HG02870 (cell line): ENCODE measurements around the gene ADGRA1.
"Not testable (repeated sequence)": the region's sequence is repeated elsewhere in the genome, so short reads cannot be mapped to it uniquely, and the experiment has no call there.

ENCODE experiments used
- ATAC-seq: cut with Tn5 transposase; IDR thresholded peaks from one replicate; pipeline ENCODE4 v1.9.1; 2021; ENCODE audit warnings: mild to moderate bottlenecking, moderate library complexity; ENCODE audit not compliant: unreplicated experiment

Gene ADGRA1

DNA sequence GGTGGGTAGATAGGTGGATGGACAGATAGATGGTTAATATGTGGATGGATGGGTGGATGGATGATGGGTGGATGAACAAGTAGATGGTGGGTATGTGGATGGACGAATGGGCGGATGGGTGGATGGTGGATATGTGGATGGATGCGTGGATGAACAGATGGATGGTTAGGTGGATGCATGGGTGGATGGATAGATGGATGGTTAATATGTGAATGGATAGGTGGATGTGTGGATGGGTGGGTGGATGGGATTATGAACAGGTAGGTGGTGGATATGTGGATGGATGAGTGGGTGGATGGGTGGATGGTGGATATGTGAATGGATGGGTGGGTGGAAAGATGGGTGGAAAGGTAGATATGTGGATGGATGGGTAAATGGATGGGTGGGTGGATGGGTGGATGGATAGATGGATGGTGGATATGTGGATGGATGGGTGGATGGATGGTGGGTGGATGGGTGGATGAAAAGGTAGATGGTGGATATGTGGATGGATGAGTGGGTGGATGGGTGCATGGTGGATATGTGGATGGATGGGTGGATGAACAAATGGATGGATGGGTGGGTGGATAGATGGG lies 87.1 kb downstream of the ADGRA1 start:
- ATAC-seq: no peak

DNA sequence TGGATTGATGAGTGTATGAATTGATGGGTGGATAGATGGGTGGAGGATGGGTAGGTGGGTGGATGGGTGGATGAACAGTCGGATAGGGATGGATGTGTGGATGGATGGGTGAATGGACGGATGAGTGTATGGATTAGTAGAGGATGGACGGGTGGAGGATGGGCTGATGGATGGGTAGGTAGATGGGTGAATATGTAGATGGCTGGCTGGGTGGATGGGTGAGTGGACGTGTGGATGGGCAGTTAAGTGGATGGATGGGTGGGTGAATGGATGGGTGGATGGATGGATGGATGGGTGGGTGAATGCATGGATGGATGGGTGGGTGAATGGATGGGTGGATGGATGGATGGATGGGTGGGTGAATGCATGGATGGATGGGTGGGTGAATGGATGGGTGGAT lies 87.9 kb downstream of the ADGRA1 start:
- not testable (repeated sequence) for ATAC-seq

DNA sequence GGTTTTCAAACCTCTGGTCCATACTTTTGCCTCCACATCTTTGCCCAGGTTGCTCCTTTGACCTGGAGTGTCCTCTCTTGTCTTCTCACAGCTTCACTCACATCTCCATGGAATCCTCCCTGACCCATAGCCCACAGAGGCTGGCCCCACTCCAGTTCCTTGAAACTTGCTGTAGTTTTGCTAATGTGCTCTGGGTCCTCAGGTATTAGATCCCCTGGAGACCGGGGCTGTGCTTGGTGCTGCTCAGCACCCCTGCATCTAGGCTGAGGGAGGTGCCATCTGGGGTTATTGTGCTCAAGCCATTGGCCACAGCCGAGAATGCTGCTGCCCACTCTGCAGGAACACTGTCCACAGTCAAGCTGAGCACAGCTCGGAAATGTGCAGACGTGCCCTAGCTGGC lies 88.8 kb downstream of the ADGRA1 start:
- no peak for ATAC-seq

DNA sequence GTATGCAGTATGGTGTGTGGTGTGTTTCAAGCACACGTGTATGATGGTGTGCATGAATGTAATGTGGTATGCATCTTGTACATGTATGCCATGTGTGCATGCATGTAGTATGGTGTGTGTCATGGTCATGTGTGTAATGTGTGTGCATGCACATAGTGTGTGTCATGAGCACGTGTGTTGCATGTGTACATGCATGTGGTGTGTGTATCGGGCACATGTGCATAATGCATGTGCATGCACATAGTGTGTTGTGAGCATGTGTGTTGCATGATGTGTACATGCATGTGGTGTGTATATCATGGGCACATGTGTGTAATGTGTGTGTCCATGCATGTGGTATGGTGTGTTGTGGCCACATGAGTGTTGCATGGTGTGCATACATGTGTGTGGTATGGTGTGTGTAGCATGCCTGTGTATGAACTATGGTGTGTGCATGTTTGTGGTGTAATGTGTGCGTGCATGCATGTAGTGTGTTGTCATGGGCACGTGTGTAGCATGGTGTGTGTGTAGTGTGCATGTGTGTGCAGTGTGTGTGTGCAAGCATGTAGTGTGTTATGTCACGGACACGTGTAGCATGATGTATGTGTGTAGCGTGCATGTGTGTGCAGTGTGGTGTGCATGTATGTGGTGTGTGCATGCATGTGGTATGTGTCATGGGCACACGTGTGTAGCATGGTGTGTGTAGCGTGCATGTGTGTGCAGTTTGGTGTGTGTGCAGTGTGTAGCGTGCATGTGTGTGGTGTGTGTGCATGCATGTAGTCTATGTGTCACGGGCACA lies 89.8 kb downstream of the ADGRA1 start:
- no peak for ATAC-seq

- ATAC-seq: no peak
Observed at GRCh38 chr10:133178357-133179127, 90.8 kb downstream of the ADGRA1 start.

DNA sequence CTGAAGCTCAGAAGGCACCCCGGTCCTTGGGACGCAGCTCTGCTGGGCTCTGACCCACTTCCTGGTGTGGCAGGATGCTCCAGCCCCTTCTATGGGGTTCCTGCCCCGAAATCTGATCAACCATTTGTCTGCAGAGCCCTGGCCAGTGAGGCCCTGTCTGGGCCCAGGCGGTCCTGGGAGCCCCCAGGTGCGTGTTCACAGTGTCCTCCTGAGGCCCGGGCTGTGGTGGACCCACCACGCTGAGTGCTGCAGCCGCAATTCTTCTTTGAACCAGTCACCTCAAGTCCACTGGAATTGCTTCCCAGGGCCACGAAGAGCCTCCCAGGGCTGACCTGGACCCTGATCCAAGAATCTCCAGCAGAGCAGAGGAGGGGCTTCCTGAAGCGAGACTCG lies 91.4 kb downstream of the ADGRA1 start:
- ATAC-seq: no peak

DNA sequence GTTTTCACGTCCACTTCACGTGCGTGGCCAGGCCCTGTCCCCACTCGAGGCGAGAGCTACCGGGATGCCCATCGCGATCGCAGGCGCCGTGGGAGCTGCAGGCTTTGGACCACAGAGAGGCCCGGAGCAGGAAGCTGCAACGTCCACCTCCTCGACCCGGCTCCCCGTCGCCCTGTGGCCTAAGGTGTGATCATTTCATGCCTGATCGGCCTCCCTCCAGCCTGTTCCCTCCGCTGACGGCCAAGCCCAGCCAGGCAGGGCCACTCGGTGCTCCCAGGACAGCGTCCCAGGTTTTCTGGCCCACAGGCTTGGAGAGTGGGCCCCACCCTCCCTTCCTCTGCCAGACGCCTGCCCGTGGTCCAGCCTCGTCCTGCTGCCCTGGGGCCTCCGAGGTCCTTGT lies 91.9 kb downstream of the ADGRA1 start:
- no peak for ATAC-seq

DNA sequence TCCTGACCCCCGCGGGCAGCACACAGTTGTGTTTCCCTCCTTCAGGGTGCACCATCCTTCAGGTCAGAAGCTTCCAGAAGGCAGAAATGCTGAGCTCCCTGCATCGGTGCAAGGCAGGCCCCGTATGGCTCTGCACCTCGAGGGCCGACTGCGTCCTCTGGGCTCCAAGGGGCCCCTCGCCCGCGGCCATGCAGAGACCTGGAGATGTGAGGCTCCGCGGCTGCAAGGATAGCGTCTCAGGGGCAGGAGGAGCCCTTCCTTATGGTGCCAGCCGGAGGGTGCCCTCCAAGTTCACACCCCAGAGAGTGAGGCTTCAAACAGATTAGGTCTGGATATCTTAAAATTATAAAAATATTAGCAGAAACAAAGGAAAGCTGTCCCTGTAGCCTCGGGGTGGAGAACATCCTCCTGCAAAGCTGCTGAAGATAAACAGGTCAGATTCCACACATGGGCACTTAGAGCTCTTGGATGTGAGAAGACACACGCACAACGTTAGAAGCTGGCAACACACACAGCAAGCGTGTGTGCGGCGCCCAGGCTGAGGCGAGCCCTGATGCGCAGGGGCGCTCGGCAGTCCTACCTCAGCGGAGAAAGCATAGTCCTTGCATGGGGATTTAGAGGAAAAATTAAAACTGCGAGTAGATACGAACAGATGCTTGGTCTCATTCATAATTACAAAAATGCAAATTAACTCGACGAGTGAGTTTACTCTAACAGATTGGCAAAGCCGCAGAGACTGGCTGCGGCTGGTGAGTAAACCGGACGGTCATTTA lies 92.7 kb downstream of the ADGRA1 start:
- ATAC-seq: no peak

GRCh38 chr10:133180965-133181639 lies 93.4 kb downstream of the ADGRA1 start:
- no peak for ATAC-seq
